ENCODE measurements around the gene PTPRH. TPM values are rescaled to one million over a fixed set of nuclear protein-coding genes. Genes with fewer than 3 reads are reported as not detected.

Gene PTPRH
- total RNA-seq, 1 experiment from 2014 or later, result 15.9 TPM

- TF ChIP-seq, protein P1, sequence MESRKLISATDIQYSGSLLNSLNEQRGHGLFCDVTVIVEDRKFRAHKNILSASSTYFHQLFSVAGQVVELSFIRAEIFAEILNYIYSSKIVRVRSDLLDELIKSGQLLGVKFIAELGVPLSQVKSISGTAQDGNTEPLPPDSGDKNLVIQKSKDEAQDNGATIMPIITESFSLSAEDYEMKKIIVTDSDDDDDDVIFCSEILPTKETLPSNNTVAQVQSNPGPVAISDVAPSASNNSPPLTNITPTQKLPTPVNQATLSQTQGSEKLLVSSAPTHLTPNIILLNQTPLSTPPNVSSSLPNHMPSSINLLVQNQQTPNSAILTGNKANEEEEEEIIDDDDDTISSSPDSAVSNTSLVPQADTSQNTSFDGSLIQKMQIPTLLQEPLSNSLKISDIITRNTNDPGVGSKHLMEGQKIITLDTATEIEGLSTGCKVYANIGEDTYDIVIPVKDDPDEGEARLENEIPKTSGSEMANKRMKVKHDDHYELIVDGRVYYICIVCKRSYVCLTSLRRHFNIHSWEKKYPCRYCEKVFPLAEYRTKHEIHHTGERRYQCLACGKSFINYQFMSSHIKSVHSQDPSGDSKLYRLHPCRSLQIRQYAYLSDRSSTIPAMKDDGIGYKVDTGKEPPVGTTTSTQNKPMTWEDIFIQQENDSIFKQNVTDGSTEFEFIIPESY (IDR thresholded peaks at IDR 0.05; ENCODE audit: extremely low read depth, insufficient replicate concordance, low read length), result no peak
- TF ChIP-seq FOSL1 (IDR thresholded peaks at IDR 0.05; ENCODE audit: low read depth) (no peak), ZNF274 (IDR thresholded peaks at IDR 0.05; ENCODE audit: low read depth, low read length) (no peak)
Measured at GRCh38 chr19:55199620-55200204, 9.6 kb downstream of the PTPRH start (continued).

- Histone ChIP-seq H3K4me3 (replicated peaks in 1 of 2; ENCODE audit: low read depth in 1 of 2, low read length in 2 of 2) (no peak overlapping the region), H3K4me2 (ENCODE audit: low read length) (no peak overlapping the region), H3K27ac (ENCODE audit: low read depth, low read length) (no peak overlapping the region), H2AFZ (ENCODE audit: low read depth, low read length, poor library complexity, severe bottlenecking) (no peak overlapping the region), H3K9me2 (ENCODE audit: insufficient read depth) (no peaks in the 10 kb centered on the region), H4K20me1 (ENCODE audit: insufficient read depth) (no peaks in the 10 kb centered on the region), H3K9ac (ENCODE audit: low read length) (no peak overlapping the region), H3K4me1 (ENCODE audit: control insufficient read depth in 1 of 2, insufficient read depth in 2 of 2, low read length in 2 of 2) (no peaks in the 10 kb centered on the region), H3K27me3 (ENCODE audit: insufficient read depth, low read length) (no peaks in the 10 kb centered on the region), H3K36me3 (ENCODE audit: control insufficient read depth in 1 of 2, insufficient read depth in 2 of 2, low read length in 2 of 2) (peaks cover 3 to 10% of the 10 kb centered on the region in 2 experiments; a peak in 3 of 4 replicates), H3K79me2 (ENCODE audit: insufficient read depth, low read length) (no peaks in the 10 kb centered on the region), H3K9me3 (ENCODE audit: control insufficient read depth in 1 of 2, insufficient read depth in 1 of 2, low read depth in 1 of 2, low read length in 2 of 2) (no peaks in the 10 kb centered on the region)
- RAD21 ChIA-PET (ENCODE audit: low non-redundant PET in 1 of 2, low total read pairs in 2 of 2, uncharacterized antibody in 2 of 2, unreplicated experiment in 2 of 2), result no interaction called here
- CTCF ChIA-PET, result no interaction called here
- no peak for ATAC-seq
- DNase-seq (ENCODE audit: low read depth, low spot score), result no peak
- POLR2A ChIA-PET, result no interaction called here
- BruUV-seq (replicated peaks), result no TSS peak
- intact Hi-C loops (cut with micrococcal nuclease), result no loop called here
- TF ChIP-seq, protein P1 (IDR thresholded peaks at IDR 0.05; ENCODE audit: extremely low read depth, insufficient replicate concordance, low read length), result no peak
- TF ChIP-seq SIN3A (IDR thresholded peaks at IDR 0.05; ENCODE audit: low read depth) (no peak), ELF1 (IDR thresholded peaks at IDR 0.05; ENCODE audit: borderline replicate concordance, low read depth) (no peak), ZFX (IDR thresholded peaks at IDR 0.05) (no peak), RAD21 (IDR thresholded peaks at IDR 0.05; ENCODE audit: low read depth) (no peak), MAX (IDR thresholded peaks at IDR 0.05) (no peak), CBX3 (IDR thresholded peaks at IDR 0.05; ENCODE audit: low read depth) (no peak), EGR1 (IDR thresholded peaks at IDR 0.05; ENCODE audit: low read depth) (no peak), REST (IDR thresholded peaks at IDR 0.05; ENCODE audit: low read depth) (no peak; the same call in 1 of the 2 replicates), EZH2phosphoT487 (IDR thresholded peaks at IDR 0.05; ENCODE audit: borderline replicate concordance) (no peak), JUND (IDR thresholded peaks at IDR 0.05) (no peak), POLR2A (IDR thresholded peaks at IDR 0.05; ENCODE audit: borderline replicate concordance, extremely low read depth, insufficient read depth, insufficient read length) (no peak), TCF7L2 (IDR thresholded peaks at IDR 0.05; ENCODE audit: borderline replicate concordance, extremely low read depth, insufficient read depth, insufficient read length) (no peak)
Measured at GRCh38 chr19:55198651-55199050, 10.7 kb downstream of the PTPRH start.
